ENCODE data around the gene NCAPG2.

DNA sequence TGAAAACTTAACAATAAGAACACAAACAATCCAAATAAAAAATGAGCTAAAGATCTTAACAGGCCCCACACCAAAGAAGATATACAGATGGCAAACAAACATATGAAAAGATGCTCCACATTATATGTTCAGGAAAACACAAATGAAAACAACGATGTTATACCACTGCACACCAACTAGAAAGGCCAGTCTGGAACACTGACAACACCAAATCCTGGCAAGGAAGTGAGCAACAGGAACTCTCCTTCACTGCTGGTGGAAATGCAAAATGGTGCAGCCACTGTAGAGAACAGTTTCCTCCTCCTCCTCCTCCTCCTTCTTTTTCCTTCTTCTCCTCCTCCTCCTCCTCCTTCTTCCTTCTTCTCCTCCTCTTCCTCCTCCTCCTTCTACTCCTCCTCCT is 12.2 kb upstream of the NCAPG2 start:
- TF ChIP-seq ZFP36 (IDR thresholded peaks at IDR 0.05; ENCODE audit: borderline replicate concordance, low read depth, low read length, partially characterized antibody) = no peak
- no peak for TF ChIP-seq FOXM1 (CRISPR knock-in tag; IDR thresholded peaks at IDR 0.05)
- TF ChIP-seq CAMTA2 (CRISPR knock-in tag; IDR thresholded peaks at IDR 0.05; ENCODE audit: borderline replicate concordance) = no peak
- TF ChIP-seq, protein P1, sequence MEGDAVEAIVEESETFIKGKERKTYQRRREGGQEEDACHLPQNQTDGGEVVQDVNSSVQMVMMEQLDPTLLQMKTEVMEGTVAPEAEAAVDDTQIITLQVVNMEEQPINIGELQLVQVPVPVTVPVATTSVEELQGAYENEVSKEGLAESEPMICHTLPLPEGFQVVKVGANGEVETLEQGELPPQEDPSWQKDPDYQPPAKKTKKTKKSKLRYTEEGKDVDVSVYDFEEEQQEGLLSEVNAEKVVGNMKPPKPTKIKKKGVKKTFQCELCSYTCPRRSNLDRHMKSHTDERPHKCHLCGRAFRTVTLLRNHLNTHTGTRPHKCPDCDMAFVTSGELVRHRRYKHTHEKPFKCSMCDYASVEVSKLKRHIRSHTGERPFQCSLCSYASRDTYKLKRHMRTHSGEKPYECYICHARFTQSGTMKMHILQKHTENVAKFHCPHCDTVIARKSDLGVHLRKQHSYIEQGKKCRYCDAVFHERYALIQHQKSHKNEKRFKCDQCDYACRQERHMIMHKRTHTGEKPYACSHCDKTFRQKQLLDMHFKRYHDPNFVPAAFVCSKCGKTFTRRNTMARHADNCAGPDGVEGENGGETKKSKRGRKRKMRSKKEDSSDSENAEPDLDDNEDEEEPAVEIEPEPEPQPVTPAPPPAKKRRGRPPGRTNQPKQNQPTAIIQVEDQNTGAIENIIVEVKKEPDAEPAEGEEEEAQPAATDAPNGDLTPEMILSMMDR (CRISPR knock-in tag; IDR thresholded peaks at IDR 0.05) = no peak
- TF ChIP-seq ZFX (CRISPR knock-in tag; IDR thresholded peaks at IDR 0.05; ENCODE audit: low read depth) = no peak
- no peak for TF ChIP-seq RBM22 (optimal IDR thresholded peaks at IDR 0.05; ENCODE audit: low read length)
- no peak for TF ChIP-seq IKZF1 (IDR thresholded peaks at IDR 0.05)
- TF ChIP-seq ATF2 (CRISPR knock-in tag; IDR thresholded peaks at IDR 0.05) = no peak
- no peak for TF ChIP-seq GLI4 (CRISPR knock-in tag; IDR thresholded peaks at IDR 0.05; ENCODE audit: borderline replicate concordance)
- TF ChIP-seq RFXANK (CRISPR knock-in tag; IDR thresholded peaks at IDR 0.05) = no peak
- no peak for TF ChIP-seq SP4 (CRISPR knock-in tag; IDR thresholded peaks at IDR 0.05)
- TF ChIP-seq CREBL2 (CRISPR knock-in tag; IDR thresholded peaks at IDR 0.05; ENCODE audit: borderline replicate concordance) = no peak

All from HepG2 (cell line).